IPS DF 6.9 (cell line): ENCODE measurements around the gene SLC35E1.
"Not testable (repeated sequence)": the region's sequence is repeated elsewhere in the genome, so short reads cannot be mapped to it uniquely, and the experiment has no call there.

Experiments used
- DNase-seq: peaks from one replicate; pipeline ENCODE4 v3.0.0-alpha.2; 2013; ENCODE audit warnings: low read depth, low spot score
- H3K27ac ChIP-seq: one replicate; pipeline ENCODE4 v1.5.1; 2013; ENCODE audit warnings: low read length, control low read depth
- H3K27me3 ChIP-seq: 2 replicates; pipeline ENCODE4 v1.6.1; 2013; ENCODE audit warnings: mild to moderate bottlenecking, low read length; ENCODE audit not compliant: control insufficient read depth, insufficient read depth
- H3K36me3 ChIP-seq: 2 replicates; pipeline ENCODE4 v1.6.1; 2013; ENCODE audit warnings: low read length; ENCODE audit not compliant: control insufficient read depth, insufficient read depth
- H3K4me1 ChIP-seq: 2 replicates; pipeline ENCODE4 v1.6.1; 2013; ENCODE audit warnings: low read length; ENCODE audit not compliant: control insufficient read depth, insufficient read depth
- H3K4me3 ChIP-seq: 2 replicates; pipeline ENCODE4 v1.5.1; 2013; ENCODE audit warnings: mild to moderate bottlenecking, low read length
- H3K9me3 ChIP-seq: 2 replicates; pipeline ENCODE4 v1.6.1; 2013; ENCODE audit warnings: low read length, inconsistent platforms; ENCODE audit not compliant: control insufficient read depth, insufficient read depth
- WGBS: extraction: QIAGEN DNeasy Blood & Tissue Kit; methylation state at CpG from one replicate; pipeline ENCODE4 v1.1.7; 2013; ENCODE audit warnings: mixed read lengths, missing lambda C conversion rate; ENCODE audit not compliant: insufficient read length, insufficient coverage; 5-methylcytosine and 5-hydroxymethylcytosine counted together

The SLC35E1 gene

GRCh38 chr19:16512611-16513010 is 59.6 kb downstream of the SLC35E1 start:
- not testable (repeated sequence) for H3K27ac ChIP-seq, H3K4me1 ChIP-seq, H3K9me3 ChIP-seq, H3K4me3 ChIP-seq, DNase-seq, H3K36me3 ChIP-seq, H3K27me3 ChIP-seq
- WGBS: no CpG with 5 or more reads among the region's 10 CpGs

GRCh38 chr19:16509141-16510061 is 62.8 kb downstream of the SLC35E1 start:
- DNase-seq: no peak
- Histone ChIP-seq H3K4me1 (peaks cover 1% of the 10 kb centered on the region; the same call in 1 of the 2 replicates), H3K27me3 (no peaks in the 10 kb centered on the region), H3K4me3 (no peak overlapping the region), H3K36me3 (no peaks in the 10 kb centered on the region; the same call in 1 of the 2 replicates), H3K27ac (no peak overlapping the region), H3K9me3 (no peaks in the 10 kb centered on the region)
- no CpG with 5 or more reads among the region's 28 CpGs for WGBS

DNA sequence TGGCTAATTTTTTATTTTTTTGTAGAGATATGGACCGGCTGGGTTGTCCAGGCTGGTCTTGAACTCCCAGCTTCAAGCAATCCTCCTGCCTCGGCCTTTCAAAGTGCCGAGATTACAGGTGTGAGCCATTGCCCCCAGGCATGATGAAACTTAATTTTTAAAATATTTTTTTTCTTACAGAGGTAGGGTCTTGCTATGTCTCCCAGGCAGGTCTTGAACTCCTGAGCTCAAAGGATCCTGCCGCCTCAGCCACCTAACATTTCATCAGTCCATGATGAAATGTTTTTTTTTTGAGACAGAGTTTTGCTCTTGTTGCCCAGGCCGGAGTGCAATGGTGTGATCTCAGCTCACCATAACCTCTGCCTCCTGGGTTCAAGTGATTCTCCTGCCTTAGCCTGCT is 63.7 kb downstream of the SLC35E1 start:
- Histone ChIP-seq H3K36me3 (no peaks in the 10 kb centered on the region), H3K9me3 (no peaks in the 10 kb centered on the region), H3K27ac (no peak overlapping the region), H3K27me3 (no peaks in the 10 kb centered on the region), H3K4me3 (no peak overlapping the region), H3K4me1 (no peaks in the 10 kb centered on the region)
- no CpG with 5 or more reads among the region's 5 CpGs for WGBS
- no peak for DNase-seq

GRCh38 chr19:16506961-16507360 is 65.3 kb downstream of the SLC35E1 start:
- Histone ChIP-seq H3K27ac (no peak overlapping the region), H3K27me3 (no peaks in the 10 kb centered on the region), H3K4me1 (no peaks in the 10 kb centered on the region), H3K36me3 (no peaks in the 10 kb centered on the region), H3K9me3 (no peaks in the 10 kb centered on the region), H3K4me3 (no peak overlapping the region)
- DNase-seq: no peak
- WGBS: no CpG with 5 or more reads among the region's 6 CpGs

DNA sequence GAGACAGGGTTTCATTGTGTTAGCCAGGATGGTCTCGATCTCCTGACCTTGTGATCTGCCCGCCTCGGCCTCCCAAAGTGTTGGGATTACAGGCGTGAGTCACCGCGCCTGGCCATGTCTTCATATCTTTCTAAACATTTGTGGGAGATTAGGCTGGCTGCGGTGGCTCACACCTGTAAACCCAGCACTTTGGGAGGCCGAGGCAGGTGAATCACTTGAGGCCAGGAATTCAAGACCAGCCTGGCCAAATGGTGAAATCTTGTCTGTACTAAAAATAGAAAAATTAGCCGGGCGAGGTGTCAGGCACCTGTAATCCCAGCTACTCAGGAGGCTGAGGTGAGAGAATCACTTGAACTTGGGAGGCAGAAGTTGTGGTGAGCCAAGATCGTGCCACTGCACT is 66.1 kb downstream of the SLC35E1 start:
- not testable (repeated sequence) for H3K9me3 ChIP-seq, H3K4me3 ChIP-seq, DNase-seq, H3K4me1 ChIP-seq, H3K27ac ChIP-seq, H3K27me3 ChIP-seq, H3K36me3 ChIP-seq
- no CpG with 5 or more reads among the region's 11 CpGs for WGBS

- Histone ChIP-seq H3K9me3 (no peaks in the 10 kb centered on the region), H3K27ac (no peak overlapping the region), H3K27me3 (no peaks in the 10 kb centered on the region), H3K4me1 (no peaks in the 10 kb centered on the region), H3K4me3 (no peak overlapping the region), H3K36me3 (no peaks in the 10 kb centered on the region)
- no peak for DNase-seq
- WGBS: no CpG with 5 or more reads among the region's 3 CpGs
These were observed 67.9 kb downstream of the SLC35E1 start for GRCh38 chr19:16504271-16504670.
